Measurements from ENCODE around the gene ZNF609.

The ZNF609 gene

GRCh38 chr15:64503640-64504039 is 43.3 kb downstream of the ZNF609 start:
- DNase-seq (ENCODE audit: low spot score) = no peak

GRCh38 chr15:64507293-64507802 is 47.0 kb downstream of the ZNF609 start:
- no peak for DNase-seq (ENCODE audit: low spot score)

- no peak for DNase-seq (ENCODE audit: low spot score)
Observed at GRCh38 chr15:64507845-64508244, 47.5 kb downstream of the ZNF609 start.

GRCh38 chr15:64513823-64514222 is 53.4 kb downstream of the ZNF609 start:
- DNase-seq (ENCODE audit: low spot score) = no peak

GRCh38 chr15:64515196-64515595 is 54.8 kb downstream of the ZNF609 start:
- DNase-seq (ENCODE audit: low spot score) = no peak

GRCh38 chr15:64515825-64516224 is 55.4 kb downstream of the ZNF609 start:
- no peak for DNase-seq (ENCODE audit: low spot score)

GRCh38 chr15:64519897-64520296 is 59.5 kb downstream of the ZNF609 start:
- DNase-seq (ENCODE audit: low spot score) = no peak

- no peak for DNase-seq (ENCODE audit: low spot score)
Observed at GRCh38 chr15:64521201-64521600, 60.8 kb downstream of the ZNF609 start.

GRCh38 chr15:64521726-64522164 is 61.4 kb downstream of the ZNF609 start:
- no peak for DNase-seq (ENCODE audit: low spot score)

- DNase-seq (ENCODE audit: low spot score) = no peak
Observed at GRCh38 chr15:64522226-64522823, 61.9 kb downstream of the ZNF609 start.

- DNase-seq (ENCODE audit: low spot score) = no peak
Observed at GRCh38 chr15:64523240-64523639, 62.9 kb downstream of the ZNF609 start.

- no peak for DNase-seq (ENCODE audit: low spot score)
Observed at GRCh38 chr15:64524778-64525177, 64.4 kb downstream of the ZNF609 start.

GRCh38 chr15:64525828-64526530 is 65.6 kb downstream of the ZNF609 start:
- DNase-seq (ENCODE audit: low spot score) = no peak

- DNase-seq (ENCODE audit: low spot score) = no peak
Observed at GRCh38 chr15:64527263-64527984, 67.0 kb downstream of the ZNF609 start.

GRCh38 chr15:64528871-64529270 is 68.5 kb downstream of the ZNF609 start:
- DNase-seq (ENCODE audit: low spot score) = no peak

- no peak for DNase-seq (ENCODE audit: low spot score)
Observed at GRCh38 chr15:64530472-64530871, 70.1 kb downstream of the ZNF609 start.

- no peak for DNase-seq (ENCODE audit: low spot score)
Observed at GRCh38 chr15:64530918-64531317, 70.5 kb downstream of the ZNF609 start.

GRCh38 chr15:64532521-64533315 is 72.3 kb downstream of the ZNF609 start:
- DNase-seq (ENCODE audit: low spot score) = no peak

- no peak for DNase-seq (ENCODE audit: low spot score)
Observed at GRCh38 chr15:64535460-64536243, 75.3 kb downstream of the ZNF609 start.

- DNase-seq (ENCODE audit: low spot score) = no peak
Observed at GRCh38 chr15:64536244-64536836, 76.0 kb downstream of the ZNF609 start.

GRCh38 chr15:64542091-64542490 is 81.7 kb downstream of the ZNF609 start:
- DNase-seq (ENCODE audit: low spot score) = no peak

All from HuH-7.5 (cell line).